Mammary epithelial cell (primary cell): ENCODE data around the gene TFEB.

Experiments used
- EZH2 ChIP-seq: IDR thresholded peaks from 2 replicates; pipeline ENCODE4 v1.6.1; 2012; ENCODE audit warnings: low read length, inconsistent platforms, borderline replicate concordance
- TF ChIP-seq, protein P1 (sequence below), 2 donors: IDR thresholded peaks in 1 of 2; conservative IDR thresholded peaks in 1 of 2; 2 replicates each; pipeline ENCODE4 v1.5.1; 2011 to 2012; ENCODE audit warnings: inconsistent platforms in 2 of 2, low read length in 2 of 2, mild to moderate bottlenecking in 2 of 2, control low read depth in 1 of 2, low read depth in 1 of 2; ENCODE audit not compliant: insufficient read depth in 1 of 2; ENCODE audit errors: extremely low read depth in 1 of 2

DNA sequence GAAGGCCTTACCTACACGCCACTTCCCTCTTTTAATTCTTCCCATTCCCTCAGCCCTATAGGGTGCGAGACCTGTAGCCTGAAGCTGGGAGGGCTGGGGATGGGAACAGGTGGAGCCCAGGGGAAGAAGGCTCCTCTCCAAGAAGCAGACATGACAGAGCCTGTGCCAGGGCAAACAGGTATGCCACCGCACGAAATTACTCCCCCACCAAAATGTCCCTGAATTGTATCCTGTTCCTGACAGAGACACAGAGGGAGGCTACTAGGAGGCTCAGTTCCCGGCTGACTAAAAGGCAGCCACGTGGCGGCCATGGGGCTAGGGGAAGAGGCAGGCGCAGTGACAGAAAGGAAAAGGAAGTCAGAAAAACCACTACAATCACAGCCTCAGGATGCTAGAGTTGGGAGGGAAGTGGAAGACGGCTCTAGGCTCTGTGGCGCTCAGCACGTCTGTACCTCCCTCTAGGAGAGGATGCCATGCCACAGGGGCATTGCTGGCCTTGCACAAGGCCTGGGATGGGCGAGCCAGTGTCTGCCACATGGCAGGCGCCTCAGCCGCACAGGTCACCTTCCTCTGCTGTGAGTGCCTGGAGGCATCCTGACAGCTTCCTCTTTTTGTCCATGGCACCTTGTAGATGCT lies 27.7 kb downstream of the TFEB start:
- TF ChIP-seq, protein P1, sequence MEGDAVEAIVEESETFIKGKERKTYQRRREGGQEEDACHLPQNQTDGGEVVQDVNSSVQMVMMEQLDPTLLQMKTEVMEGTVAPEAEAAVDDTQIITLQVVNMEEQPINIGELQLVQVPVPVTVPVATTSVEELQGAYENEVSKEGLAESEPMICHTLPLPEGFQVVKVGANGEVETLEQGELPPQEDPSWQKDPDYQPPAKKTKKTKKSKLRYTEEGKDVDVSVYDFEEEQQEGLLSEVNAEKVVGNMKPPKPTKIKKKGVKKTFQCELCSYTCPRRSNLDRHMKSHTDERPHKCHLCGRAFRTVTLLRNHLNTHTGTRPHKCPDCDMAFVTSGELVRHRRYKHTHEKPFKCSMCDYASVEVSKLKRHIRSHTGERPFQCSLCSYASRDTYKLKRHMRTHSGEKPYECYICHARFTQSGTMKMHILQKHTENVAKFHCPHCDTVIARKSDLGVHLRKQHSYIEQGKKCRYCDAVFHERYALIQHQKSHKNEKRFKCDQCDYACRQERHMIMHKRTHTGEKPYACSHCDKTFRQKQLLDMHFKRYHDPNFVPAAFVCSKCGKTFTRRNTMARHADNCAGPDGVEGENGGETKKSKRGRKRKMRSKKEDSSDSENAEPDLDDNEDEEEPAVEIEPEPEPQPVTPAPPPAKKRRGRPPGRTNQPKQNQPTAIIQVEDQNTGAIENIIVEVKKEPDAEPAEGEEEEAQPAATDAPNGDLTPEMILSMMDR (conservative IDR thresholded peaks at IDR 0.05 in 1 of 2, IDR thresholded peaks at IDR 0.05 in 1 of 2; ENCODE audit: extremely low read depth in 1 of 2, insufficient read depth in 1 of 2, low read depth in 1 of 2, low read length in 2 of 2): no peak
- TF ChIP-seq EZH2: no peak
